HepG2 (cell line): ENCODE results near the gene MTHFS. TPM values are rescaled to one million over a fixed set of nuclear protein-coding genes. Genes with fewer than 3 reads are reported as not detected.

Source experiments
- ERF ChIP-seq: IDR thresholded peaks from 2 replicates; pipeline ENCODE4 v1.6.1; 2018; ENCODE audit warnings: missing biosample characterization, missing genetic modification reagents
- GABPA ChIP-seq, 2 experiments: IDR thresholded peaks; 2 replicates each; pipeline ENCODE4 v1.6.1; 2011 to 2016; ENCODE audit warnings: low read depth in 2 of 2, low read length in 1 of 2, missing biosample characterization in 1 of 2, missing genetic modification characterization in 1 of 2
- HDAC6 ChIP-seq: fragments of 200-600 bp; sonication (generic); IDR thresholded peaks from 2 replicates; pipeline ENCODE4 v1.7.0; 2017; ENCODE audit warnings: mild to moderate bottlenecking, antibody characterized with exemption, low read length, low read depth
- KDM5B ChIP-seq: sonication (generic); formaldehyde crosslinking; IDR thresholded peaks from 2 replicates; pipeline ENCODE4 v1.4.0; 2020; ENCODE audit warnings: missing genetic modification reagents, mild to moderate bottlenecking, borderline replicate concordance
- KLF6 ChIP-seq: IDR thresholded peaks from 2 replicates; pipeline ENCODE4 v1.8.0; 2016; ENCODE audit warnings: missing biosample characterization, missing genetic modification reagents
- MYC ChIP-seq: sonication (generic); formaldehyde crosslinking; IDR thresholded peaks from 2 replicates; pipeline ENCODE4 v1.9.0; 2021; ENCODE audit warnings: missing genetic modification reagents, borderline replicate concordance
- PCBP2 ChIP-seq: fragments of 200-400 bp; formaldehyde crosslinking; optimal IDR thresholded peaks from 2 replicates; pipeline ENCODE3; 2018; ENCODE audit warnings: low read length, low read depth; ENCODE audit not compliant: poor library complexity, severe bottlenecking
- PITX1 ChIP-seq: sonication (generic); formaldehyde crosslinking; IDR thresholded peaks from 2 replicates; pipeline ENCODE4 v1.5.1; 2020; ENCODE audit warnings: mild to moderate bottlenecking, missing genetic modification reagents
- RBM22 ChIP-seq: fragments of 200-400 bp; formaldehyde crosslinking; optimal IDR thresholded peaks from 2 replicates; pipeline ENCODE3; 2017; ENCODE audit warnings: mild to moderate bottlenecking, low read length, moderate library complexity
- RXRA ChIP-seq: sonication (generic); formaldehyde crosslinking; IDR thresholded peaks from 2 replicates; pipeline ENCODE4 v1.5.1; 2020; ENCODE audit warnings: missing genetic modification reagents
- SMAD1 ChIP-seq: sonication (generic); formaldehyde crosslinking; IDR thresholded peaks from 2 replicates; pipeline ENCODE4 v1.4.0; 2020; ENCODE audit warnings: missing genetic modification reagents, low read depth, mild to moderate bottlenecking, borderline replicate concordance
- SP140L ChIP-seq: sonication (generic); formaldehyde crosslinking; IDR thresholded peaks from 2 replicates; pipeline ENCODE4 v1.4.0; 2020; ENCODE audit warnings: missing genetic modification reagents, borderline replicate concordance
- SRSF9 ChIP-seq: fragments of 200-400 bp; formaldehyde crosslinking; IDR thresholded peaks from 2 replicates; pipeline ENCODE4 v1.6.1; 2018; ENCODE audit warnings: borderline replicate concordance, mild to moderate bottlenecking, low read depth, low read length; ENCODE audit not compliant: insufficient read depth, poor library complexity, severe bottlenecking
- ZBTB7A ChIP-seq: sonication (generic); formaldehyde crosslinking; IDR thresholded peaks from 2 replicates; pipeline ENCODE4 v1.8.0; 2022; ENCODE audit warnings: mild to moderate bottlenecking, missing genetic modification reagents
- ZNF207 ChIP-seq: fragments of 450-650 bp; IDR thresholded peaks from 2 replicates; pipeline ENCODE4 v1.6.1; 2016; ENCODE audit warnings: antibody characterized with exemption, borderline replicate concordance
- ZNF232 ChIP-seq: sonication (generic); formaldehyde crosslinking; IDR thresholded peaks from 2 replicates; pipeline ENCODE4 v1.4.0; 2020; ENCODE audit warnings: missing genetic modification reagents, borderline replicate concordance
- ZNF234 ChIP-seq: sonication (generic); formaldehyde crosslinking; conservative IDR thresholded peaks from 2 replicates; pipeline ENCODE4 v1.5.1; 2020; ENCODE audit warnings: mild to moderate bottlenecking, missing genetic modification reagents
- ZNF441 ChIP-seq: sonication (generic); formaldehyde crosslinking; IDR thresholded peaks from 2 replicates; pipeline ENCODE4 v1.7.0; 2021; ENCODE audit warnings: missing genetic modification reagents, borderline replicate concordance
- ZNF501 ChIP-seq: sonication (generic); formaldehyde crosslinking; IDR thresholded peaks from 2 replicates; pipeline ENCODE4 v1.5.1; 2020; ENCODE audit warnings: mild to moderate bottlenecking, moderate library complexity, missing genetic modification reagents
- ZNF549 ChIP-seq: sonication (generic); formaldehyde crosslinking; IDR thresholded peaks from 2 replicates; pipeline ENCODE4 v1.5.0; 2020; ENCODE audit warnings: missing genetic modification reagents
- ZNF839 ChIP-seq: sonication (generic); formaldehyde crosslinking; IDR thresholded peaks from 2 replicates; pipeline ENCODE4 v1.4.0; 2020; ENCODE audit warnings: missing genetic modification reagents, mild to moderate bottlenecking, borderline replicate concordance
- polyA plus RNA-seq, 8 experiments: library from polyadenylated mRNA; depleted of rRNA in 3 of 8; stranded (reverse) in 7 of 8; unstranded in 1 of 8; fragments of >200 nt; fragmentation: Illumina TruSeq in 4 of 8; extraction: Trizol in 4 of 8; gene quantifications; 2 replicates each; pipeline versions ENCODE4 v1.2.1 to v1.2.3, GENCODE V29; 2011 to 2016; ENCODE audit warnings: low read depth in 4 of 8, missing spikeins in 1 of 8, mixed read lengths in 1 of 8; ENCODE audit not compliant: insufficient read depth in 1 of 8
- total RNA-seq, 5 experiments: library from RNA; depleted of rRNA; stranded (reverse); fragments of >200 nt; fragmentation: Illumina TruSeq; extraction: Trizol; gene quantifications; 2 replicates each; pipeline ENCODE4 v1.2.3, GENCODE V29; 2016; ENCODE audit warnings: low read depth in 1 of 5
- TF ChIP-seq, protein P1 (sequence below): sonication (generic); formaldehyde crosslinking; IDR thresholded peaks from 2 replicates; pipeline ENCODE4 v1.4.0; 2020; ENCODE audit warnings: missing genetic modification reagents, borderline replicate concordance
- TF ChIP-seq, protein P2 (sequence below): sonication (generic); formaldehyde crosslinking; IDR thresholded peaks from 2 replicates; pipeline ENCODE4 v1.9.0; 2022; ENCODE audit warnings: missing genetic modification reagents, mild to moderate bottlenecking, borderline replicate concordance

The MTHFS gene
- total and polyA plus RNA-seq, 2 of the 13 experiments (the other 11 are each of a cell fraction or from before 2014, with no cell fraction given): 37.0 to 49.7 TPM

- TF ChIP-seq, protein P1, sequence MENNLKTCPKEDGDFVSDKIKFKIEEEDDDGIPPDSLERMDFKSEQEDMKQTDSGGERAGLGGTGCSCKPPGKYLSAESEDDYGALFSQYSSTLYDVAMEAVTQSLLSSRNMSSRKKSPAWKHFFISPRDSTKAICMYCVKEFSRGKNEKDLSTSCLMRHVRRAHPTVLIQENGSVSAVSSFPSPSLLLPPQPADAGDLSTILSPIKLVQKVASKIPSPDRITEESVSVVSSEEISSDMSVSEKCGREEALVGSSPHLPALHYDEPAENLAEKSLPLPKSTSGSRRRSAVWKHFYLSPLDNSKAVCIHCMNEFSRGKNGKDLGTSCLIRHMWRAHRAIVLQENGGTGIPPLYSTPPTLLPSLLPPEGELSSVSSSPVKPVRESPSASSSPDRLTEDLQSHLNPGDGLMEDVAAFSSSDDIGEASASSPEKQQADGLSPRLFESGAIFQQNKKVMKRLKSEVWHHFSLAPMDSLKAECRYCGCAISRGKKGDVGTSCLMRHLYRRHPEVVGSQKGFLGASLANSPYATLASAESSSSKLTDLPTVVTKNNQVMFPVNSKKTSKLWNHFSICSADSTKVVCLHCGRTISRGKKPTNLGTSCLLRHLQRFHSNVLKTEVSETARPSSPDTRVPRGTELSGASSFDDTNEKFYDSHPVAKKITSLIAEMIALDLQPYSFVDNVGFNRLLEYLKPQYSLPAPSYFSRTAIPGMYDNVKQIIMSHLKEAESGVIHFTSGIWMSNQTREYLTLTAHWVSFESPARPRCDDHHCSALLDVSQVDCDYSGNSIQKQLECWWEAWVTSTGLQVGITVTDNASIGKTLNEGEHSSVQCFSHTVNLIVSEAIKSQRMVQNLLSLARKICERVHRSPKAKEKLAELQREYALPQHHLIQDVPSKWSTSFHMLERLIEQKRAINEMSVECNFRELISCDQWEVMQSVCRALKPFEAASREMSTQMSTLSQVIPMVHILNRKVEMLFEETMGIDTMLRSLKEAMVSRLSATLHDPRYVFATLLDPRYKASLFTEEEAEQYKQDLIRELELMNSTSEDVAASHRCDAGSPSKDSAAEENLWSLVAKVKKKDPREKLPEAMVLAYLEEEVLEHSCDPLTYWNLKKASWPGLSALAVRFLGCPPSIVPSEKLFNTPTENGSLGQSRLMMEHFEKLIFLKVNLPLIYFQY (CRISPR knock-in tag): peak; percentile 67; the same call in 1 of the 2 replicates
- TF ChIP-seq PITX1 (CRISPR knock-in tag): peak; percentile 56; the same call in 1 of the 2 replicates
- peak; percentile 97 for TF ChIP-seq ZNF501
- TF ChIP-seq KDM5B (CRISPR knock-in tag): peak; percentile 95
- peak; percentile 71 for TF ChIP-seq ERF
- TF ChIP-seq RBM22: no peak
- peak; percentile 54; the same call in 1 of the 2 replicates for TF ChIP-seq KLF6
- TF ChIP-seq, protein P2, sequence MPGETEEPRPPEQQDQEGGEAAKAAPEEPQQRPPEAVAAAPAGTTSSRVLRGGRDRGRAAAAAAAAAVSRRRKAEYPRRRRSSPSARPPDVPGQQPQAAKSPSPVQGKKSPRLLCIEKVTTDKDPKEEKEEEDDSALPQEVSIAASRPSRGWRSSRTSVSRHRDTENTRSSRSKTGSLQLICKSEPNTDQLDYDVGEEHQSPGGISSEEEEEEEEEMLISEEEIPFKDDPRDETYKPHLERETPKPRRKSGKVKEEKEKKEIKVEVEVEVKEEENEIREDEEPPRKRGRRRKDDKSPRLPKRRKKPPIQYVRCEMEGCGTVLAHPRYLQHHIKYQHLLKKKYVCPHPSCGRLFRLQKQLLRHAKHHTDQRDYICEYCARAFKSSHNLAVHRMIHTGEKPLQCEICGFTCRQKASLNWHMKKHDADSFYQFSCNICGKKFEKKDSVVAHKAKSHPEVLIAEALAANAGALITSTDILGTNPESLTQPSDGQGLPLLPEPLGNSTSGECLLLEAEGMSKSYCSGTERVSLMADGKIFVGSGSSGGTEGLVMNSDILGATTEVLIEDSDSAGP (CRISPR knock-in tag): peak; percentile 95
- peak; percentile 74; the same call in 1 of the 2 replicates for TF ChIP-seq ZNF549 (CRISPR knock-in tag)
- TF ChIP-seq MYC (CRISPR knock-in tag): peak; percentile 88
- TF ChIP-seq HDAC6: no peak
- TF ChIP-seq ZNF234: peak; percentile 76
- TF ChIP-seq ZNF839 (CRISPR knock-in tag): no peak
- TF ChIP-seq SRSF9: no peak
- no peak for TF ChIP-seq ZNF207
- TF ChIP-seq PCBP2: no peak
- TF ChIP-seq SP140L (CRISPR knock-in tag): no peak
- TF ChIP-seq ZBTB7A (CRISPR knock-in tag): peak; percentile 50; the same call in 1 of the 2 replicates
- 0 out of 2 replicates have a peak, but pooled peaks have one; percentile 82 for TF ChIP-seq ZNF441 (CRISPR knock-in tag)
- TF ChIP-seq GABPA (IDR thresholded peaks at IDR 0.05; ENCODE audit: low read depth, low read length): peak; percentile 57
- TF ChIP-seq GABPA (CRISPR knock-in tag; IDR thresholded peaks at IDR 0.05; ENCODE audit: low read depth): peak; percentile 29; the same call in 1 of the 2 replicates
- peak; percentile 67; the same call in 1 of the 2 replicates for TF ChIP-seq ZNF232
- peak; percentile 92; the same call in 1 of the 2 replicates for TF ChIP-seq SMAD1
- TF ChIP-seq RXRA (CRISPR knock-in tag): peak; percentile 59; the same call in 1 of the 2 replicates
These were observed at the start of gene MTHFS (continued) for GRCh38 chr15:79896634-79897379.
